DMS153 (cell line): ENCODE measurements around the gene INPP5D.
"Not testable (repeated sequence)": the region's sequence is repeated elsewhere in the genome, so short reads cannot be mapped to it uniquely, and the experiment has no call there.

Source experiments
- DNase-seq: peaks from one replicate; lab custom pipeline; 2025; lab: John Stamatoyannopoulos, UW

Gene INPP5D

GRCh38 chr2:233178994-233179847 lies 119.1 kb downstream of the INPP5D start:
- no peak for DNase-seq

- DNase-seq, result no peak
Measured at GRCh38 chr2:233179848-233180366, 119.8 kb downstream of the INPP5D start.

DNA sequence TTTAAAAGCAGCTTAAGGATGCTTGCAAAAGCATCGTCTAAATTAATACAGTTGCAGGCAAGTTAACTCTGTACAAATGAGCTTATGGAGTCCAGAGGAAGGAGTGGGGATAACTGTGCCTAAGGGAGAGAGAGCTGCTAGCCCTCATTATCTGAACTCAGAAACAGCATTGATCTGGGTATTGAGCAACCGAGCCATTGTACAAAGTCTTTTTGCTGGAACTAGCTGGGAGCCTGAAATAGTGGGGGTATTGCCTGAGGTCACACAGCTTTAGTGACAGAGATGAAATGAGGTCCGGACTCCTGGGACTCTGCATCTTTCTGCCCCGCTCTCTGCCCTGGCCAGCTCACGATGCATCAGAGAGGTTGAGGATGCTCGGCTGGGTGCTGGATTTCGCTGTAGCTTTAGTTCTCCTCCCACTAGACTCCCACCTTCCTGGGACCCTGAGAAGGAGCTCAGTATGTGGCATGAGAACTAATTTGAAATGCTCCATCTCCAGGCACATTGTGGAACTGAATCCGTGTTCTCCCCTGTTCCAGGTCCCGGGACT lies 123.8 kb downstream of the INPP5D start:
- no peak for DNase-seq

DNA sequence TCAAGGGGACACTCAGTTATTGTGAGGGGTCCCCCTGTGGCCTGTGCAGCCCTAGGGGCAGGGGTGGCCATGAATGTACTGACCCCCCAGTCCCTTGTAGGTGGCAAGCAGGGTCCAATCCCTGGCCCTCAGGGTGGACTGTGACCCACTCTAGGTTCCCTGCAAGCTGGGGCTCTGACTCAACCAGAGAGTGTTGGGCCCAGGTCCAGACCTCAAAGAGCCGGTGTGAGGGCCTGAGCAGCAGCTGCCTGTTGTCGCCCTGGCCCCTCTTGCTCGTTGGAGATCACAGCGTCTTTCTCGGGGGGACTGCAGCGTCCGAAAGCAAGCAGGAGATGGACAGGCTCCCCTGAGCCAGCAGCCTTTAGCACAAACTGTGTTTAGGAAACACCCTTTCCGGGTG lies 124.5 kb downstream of the INPP5D start:
- DNase-seq, result no peak

DNA sequence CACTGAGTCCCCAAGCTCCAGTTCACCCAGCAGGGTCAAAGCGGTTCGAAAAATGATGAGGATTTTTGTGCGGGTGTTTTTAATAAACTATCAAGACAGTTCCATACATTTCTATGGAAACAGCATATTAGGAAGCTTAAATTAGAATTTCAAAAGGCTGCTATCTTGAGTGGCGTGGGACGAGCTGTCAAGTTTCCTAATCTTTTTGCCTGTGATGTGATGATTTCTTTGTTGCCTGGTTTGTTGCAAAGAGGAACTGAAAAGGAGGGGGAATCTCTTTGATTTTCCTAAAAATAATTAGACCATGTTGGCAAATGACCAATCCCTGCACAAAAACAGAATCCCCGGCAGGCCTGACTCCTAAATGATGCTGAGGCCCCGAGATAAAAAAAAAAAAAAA lies 125.2 kb downstream of the INPP5D start:
- DNase-seq, result no peak

GRCh38 chr2:233185963-233186362 lies 125.8 kb downstream of the INPP5D start:
- DNase-seq, result no peak

GRCh38 chr2:233186851-233187250 lies 126.7 kb downstream of the INPP5D start:
- no peak for DNase-seq

- DNase-seq, result no peak
Measured at GRCh38 chr2:233189025-233189424, 128.9 kb downstream of the INPP5D start.

DNA sequence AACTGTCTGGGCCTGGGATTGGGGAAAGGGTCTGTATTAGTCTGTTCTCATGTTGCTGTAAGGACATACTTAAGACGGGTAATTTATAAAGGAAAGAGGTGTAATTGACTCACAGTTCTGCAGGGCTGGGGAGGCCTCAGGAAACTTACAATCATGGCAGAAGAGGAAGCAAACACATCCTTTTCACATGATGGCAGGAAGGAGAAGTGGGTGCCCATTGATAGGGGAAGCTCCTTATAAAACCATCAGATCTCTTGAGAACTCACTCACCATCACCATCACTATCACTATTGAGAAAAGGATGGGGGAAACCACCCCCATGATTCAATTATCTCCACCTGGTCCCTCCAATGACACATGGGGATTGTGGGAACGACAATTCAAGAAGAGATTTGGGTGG lies 130.9 kb downstream of the INPP5D start:
- DNase-seq, result not testable (repeated sequence)

GRCh38 chr2:233193738-233194137 lies 133.6 kb downstream of the INPP5D start:
- no peak for DNase-seq

DNA sequence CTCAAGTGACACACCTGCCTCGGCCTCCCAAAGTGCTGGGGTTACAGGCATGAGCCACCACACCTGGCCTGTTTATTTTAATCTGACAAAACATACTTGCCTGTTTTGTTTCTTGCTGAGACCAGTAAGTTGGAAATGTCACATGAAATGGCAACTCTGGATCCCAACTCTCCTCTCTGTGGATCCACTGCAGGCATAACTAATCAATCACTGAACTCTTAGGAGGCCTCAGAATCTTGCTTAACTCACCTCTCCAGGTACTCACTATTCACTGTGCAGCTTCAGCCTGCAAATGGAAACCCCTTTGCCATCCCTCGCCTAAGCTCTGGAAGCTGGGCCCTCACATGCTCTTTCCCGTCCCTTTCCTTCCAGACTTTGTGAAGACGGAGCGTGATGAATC lies 134.9 kb downstream of the INPP5D start:
- no peak for DNase-seq

GRCh38 chr2:233197022-233197421 lies 136.9 kb downstream of the INPP5D start:
- no peak for DNase-seq

GRCh38 chr2:233198026-233198425 lies 137.9 kb downstream of the INPP5D start:
- DNase-seq, result no peak

DNA sequence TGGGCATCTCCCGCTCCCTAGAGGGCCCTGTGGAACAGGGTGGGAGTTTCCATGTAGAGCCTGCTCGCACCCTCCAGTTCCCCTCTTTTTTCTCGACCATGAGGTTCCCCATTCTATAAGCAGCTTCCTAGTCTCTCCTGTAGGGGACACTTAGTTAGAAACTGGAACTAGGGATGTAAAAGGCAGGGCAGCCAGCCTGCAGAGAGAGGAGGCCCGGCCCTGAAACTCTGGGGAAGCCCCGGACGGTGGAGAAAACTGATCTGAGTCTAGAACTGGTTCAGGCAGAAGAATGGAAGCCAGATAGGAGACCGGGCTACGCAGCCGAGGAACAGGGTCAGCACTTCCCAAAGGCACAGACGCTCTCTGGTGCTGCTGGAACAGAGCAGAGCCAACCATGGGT lies 139.7 kb downstream of the INPP5D start:
- no peak for DNase-seq

DNA sequence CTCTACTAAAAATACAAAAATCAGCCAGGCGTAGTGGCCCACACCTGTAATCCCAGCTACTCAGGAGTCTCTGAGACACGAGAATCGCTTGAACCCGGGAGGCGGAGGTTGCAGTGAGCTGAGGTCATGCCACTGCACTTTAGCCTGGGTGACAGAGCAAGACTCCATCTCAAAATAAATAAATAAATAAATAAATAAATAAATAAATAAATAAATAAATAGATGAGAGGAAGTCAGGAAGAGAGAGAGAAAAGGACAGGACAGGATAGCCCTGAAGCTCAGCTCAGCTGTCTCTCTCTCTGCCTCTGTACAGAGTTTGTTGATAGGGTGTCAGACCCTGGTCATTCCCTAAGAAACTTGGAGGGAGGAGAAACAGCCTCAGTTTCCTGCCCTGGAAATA lies 140.6 kb downstream of the INPP5D start:
- not testable (repeated sequence) for DNase-seq

DNA sequence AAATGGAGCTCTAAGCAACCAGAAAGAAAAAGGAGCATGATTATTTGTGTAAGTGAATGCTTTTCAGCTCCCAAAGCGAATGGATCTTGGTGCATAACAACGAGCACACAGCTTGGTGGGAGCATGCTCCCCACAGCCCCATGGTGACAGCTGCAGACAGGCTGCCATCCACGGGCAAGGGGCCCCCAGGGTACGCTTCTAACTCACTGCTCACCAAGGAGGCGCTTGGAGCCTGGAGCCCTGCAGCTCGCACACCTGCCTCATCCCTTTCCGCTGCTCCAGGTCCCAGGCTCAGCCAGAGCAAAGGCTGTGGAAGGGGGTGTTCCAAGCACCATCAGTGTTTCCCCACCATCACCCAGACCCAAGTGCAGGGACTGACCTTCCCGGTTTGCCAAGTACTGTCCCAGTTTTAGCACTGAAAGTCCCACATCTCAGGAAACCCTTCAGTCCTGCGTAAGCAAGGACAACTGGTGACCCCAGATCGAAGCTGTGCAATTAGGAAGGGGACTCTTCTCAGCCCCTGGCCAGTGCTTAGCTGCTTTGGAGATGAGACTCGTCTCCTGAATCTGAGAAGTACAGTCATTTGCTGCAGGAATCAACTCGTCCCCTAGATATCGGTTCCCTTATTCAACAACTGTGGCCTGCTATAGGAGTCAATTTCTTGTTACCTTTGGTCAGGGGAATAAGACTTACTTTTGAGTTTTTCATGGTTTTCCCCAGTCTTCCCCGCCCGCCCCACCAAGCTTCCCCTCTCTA lies 141.3 kb downstream of the INPP5D start:
- DNase-seq, result no peak

DNA sequence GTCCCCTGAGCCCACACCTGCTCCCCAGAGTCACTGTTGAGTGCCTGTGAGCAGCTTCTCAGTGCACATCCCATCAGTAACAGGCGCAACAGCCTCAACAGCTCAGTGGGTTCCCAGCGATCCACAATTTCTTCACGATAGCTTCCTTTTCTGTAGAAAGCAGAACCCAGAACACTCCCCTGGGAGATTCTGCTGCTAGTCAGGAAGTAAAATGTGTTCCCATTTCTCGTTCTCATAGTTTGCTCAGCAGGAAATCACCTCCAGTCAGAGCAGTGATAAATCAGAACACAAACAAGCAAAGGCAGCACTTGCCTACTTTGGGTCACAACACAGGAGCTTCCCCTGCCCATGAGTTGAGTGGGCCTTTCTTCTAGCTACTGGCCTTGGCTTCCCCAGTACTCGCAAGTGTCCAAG lies 142.4 kb downstream of the INPP5D start:
- no peak for DNase-seq

GRCh38 chr2:233203060-233203459 lies 142.9 kb downstream of the INPP5D start:
- DNase-seq, result no peak

DNA sequence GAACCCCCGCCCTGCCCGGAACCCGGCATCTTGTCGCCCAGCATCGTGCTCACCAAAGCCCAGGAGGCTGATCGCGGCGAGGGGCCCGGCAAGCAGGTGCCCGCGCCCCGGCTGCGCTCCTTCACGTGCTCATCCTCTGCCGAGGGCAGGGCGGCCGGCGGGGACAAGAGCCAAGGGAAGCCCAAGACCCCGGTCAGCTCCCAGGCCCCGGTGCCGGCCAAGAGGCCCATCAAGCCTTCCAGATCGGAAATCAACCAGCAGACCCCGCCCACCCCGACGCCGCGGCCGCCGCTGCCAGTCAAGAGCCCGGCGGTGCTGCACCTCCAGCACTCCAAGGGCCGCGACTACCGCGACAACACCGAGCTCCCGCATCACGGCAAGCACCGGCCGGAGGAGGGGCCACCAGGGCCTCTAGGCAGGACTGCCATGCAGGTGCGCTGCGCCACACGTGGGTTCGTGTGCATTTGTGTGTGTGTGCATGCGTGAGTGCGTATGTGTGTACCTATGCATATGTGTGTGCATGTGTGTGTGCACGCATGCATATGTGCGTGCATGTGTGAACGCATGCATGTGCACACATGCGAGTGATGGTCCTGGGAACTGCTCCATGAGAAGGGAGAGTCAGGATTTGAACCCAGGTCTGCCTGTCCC lies 144.3 kb downstream of the INPP5D start:
- no peak for DNase-seq

- no peak for DNase-seq
Measured at GRCh38 chr2:233208382-233209116, 148.4 kb downstream of the INPP5D start.

GRCh38 chr2:233209117-233209532 lies 149.0 kb downstream of the INPP5D start:
- no peak for DNase-seq
